ENCODE data around the gene SLC26A4. TPM values are rescaled to one million over a fixed set of nuclear protein-coding genes. Genes with fewer than 3 reads are reported as not detected.

The SLC26A4 gene
- total and polyA plus RNA-seq, 5 donors, result 0.23 to 0.84 (median 0.37) TPM

DNA sequence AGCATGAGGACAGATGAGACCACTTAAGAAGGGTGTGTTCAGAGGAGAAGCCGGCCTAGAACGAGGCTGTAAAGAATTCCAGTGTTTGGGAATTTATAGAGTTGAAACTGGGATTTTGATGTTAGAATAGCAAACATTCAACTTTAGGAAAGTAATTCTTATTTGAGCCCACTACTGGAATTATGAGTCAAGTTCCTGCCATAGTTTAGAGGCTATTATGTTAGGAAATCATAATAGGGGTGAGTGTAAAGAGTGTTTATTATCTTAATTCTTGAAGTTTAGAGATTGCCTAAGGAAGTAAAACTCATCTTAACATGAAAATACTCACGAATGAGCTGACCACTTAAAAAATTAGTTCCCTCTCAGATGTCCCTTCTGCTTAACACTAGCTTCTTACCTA is 85.4 kb downstream of the SLC26A4 start:
- DNase-seq (no peak), ATAC-seq (no peak)
- H3K9me3 ChIP-seq (ENCODE audit: control insufficient read depth, low read length), result no peaks in the 10 kb centered on the region
- intact Hi-C loops (cut with DNase I), result loop anchor here in 3 of 4 donors (10.0 kb wide), 2 partner anchors 129 to 399 kb away; no protein-coding TSS in a partner anchor
- H3K27ac ChIP-seq (ENCODE audit: low read length), result no peak overlapping the region
- H3K27me3 ChIP-seq (ENCODE audit: control insufficient read depth, insufficient read depth), result no peaks in the 10 kb centered on the region
- WGBS, result 59% methylated on average over 3 of the region's 3 CpGs
- peaks cover 4% of the 10 kb centered on the region for H3K4me1 ChIP-seq (ENCODE audit: control insufficient read depth, insufficient read depth, low read length)
- H3K4me3 ChIP-seq (ENCODE audit: low read length), result no peak overlapping the region

DNA sequence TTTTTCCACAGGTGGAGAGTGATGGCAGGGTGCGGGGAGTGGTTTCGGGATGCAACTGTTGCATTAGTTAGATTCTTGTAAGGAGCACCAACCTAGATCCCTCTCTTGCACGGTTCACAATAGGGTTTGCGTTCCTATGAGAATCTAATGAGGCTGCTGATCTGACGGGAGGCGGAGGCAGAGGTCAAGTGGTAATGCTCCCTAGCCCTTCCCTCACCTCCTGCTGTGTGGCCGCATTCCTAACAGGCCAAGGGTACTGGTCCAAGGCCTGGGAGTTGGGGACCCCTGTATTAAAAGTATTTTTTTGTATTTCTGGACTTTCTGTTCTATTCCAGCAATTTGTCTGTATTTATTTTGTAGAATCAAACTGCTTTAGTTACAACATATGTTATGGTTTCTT is 90.5 kb downstream of the SLC26A4 start:
- DNase-seq, result no peak
- WGBS, result 92% methylated on average over 7 of the region's 7 CpGs
- Histone ChIP-seq H3K9me3 (ENCODE audit: control insufficient read depth, low read length) (no peaks in the 10 kb centered on the region), H3K4me3 (ENCODE audit: low read length) (no peak overlapping the region), H3K27ac (ENCODE audit: low read length) (no peak overlapping the region), H3K27me3 (ENCODE audit: control insufficient read depth, insufficient read depth) (no peaks in the 10 kb centered on the region), H3K4me1 (ENCODE audit: control insufficient read depth, insufficient read depth, low read length) (no peaks in the 10 kb centered on the region)
- ATAC-seq, result no peak
- intact Hi-C loops (cut with DNase I), result no loop called here

DNA sequence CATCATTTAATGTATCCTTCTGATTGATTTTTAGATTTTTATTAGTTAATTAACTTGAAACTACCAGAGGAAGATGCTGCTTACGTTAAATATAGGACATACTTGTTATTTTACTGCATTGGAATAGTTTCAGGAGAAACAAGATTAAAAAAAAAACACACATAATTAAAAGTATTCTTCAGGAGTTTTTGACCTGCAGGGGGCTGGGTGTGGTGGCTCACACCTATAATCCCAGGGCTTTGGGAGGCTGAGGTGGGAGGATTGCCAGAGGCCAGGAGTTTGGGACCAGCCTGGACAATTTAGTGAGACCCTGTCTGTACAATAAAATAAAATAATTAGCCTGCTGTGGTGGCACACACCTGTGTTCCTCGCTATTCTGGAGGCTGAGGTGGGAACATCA is 94.0 kb downstream of the SLC26A4 start:
- ATAC-seq, result no peak
- 97% methylated on average over 2 of the region's 2 CpGs for WGBS
- Histone ChIP-seq H3K4me1 (ENCODE audit: control insufficient read depth, insufficient read depth, low read length) (no peaks in the 10 kb centered on the region), H3K27ac (ENCODE audit: low read length) (no peak overlapping the region), H3K27me3 (ENCODE audit: control insufficient read depth, insufficient read depth) (no peaks in the 10 kb centered on the region), H3K4me3 (ENCODE audit: low read length) (no peak overlapping the region), H3K9me3 (ENCODE audit: control insufficient read depth, low read length) (no peaks in the 10 kb centered on the region)
- intact Hi-C loops (cut with DNase I), result no loop called here
- DNase-seq, result no peak

DNA sequence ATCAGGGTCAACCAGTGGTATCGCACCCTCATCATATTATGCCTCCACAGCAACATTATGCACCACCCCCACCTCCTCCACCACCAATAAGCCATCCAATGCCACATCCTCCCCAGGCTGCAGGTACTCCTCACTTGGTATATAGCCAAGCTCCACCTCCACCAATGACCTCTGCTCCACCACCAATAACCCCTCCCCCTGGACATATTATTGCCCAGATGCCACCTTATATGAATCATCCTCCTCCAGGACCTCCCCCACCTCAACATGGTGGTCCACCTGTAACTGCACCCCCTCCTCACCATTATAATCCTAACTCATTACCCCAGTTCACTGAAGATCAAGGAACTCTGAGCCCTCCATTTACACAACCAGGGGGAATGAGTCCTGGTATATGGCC is 98.0 kb downstream of the SLC26A4 start:
- H3K4me1 ChIP-seq (ENCODE audit: control insufficient read depth, insufficient read depth, low read length), result no peaks in the 10 kb centered on the region
- H3K4me3 ChIP-seq (ENCODE audit: low read length), result no peak overlapping the region
- 100% methylated on average over 1 of the region's 1 CpG for WGBS
- ATAC-seq (no peak), DNase-seq (no peak)
- intact Hi-C loops (cut with DNase I), result no loop called here
- H3K27ac ChIP-seq (ENCODE audit: low read length), result no peak overlapping the region
- H3K27me3 ChIP-seq (ENCODE audit: control insufficient read depth, insufficient read depth), result no peaks in the 10 kb centered on the region
- H3K9me3 ChIP-seq (ENCODE audit: control insufficient read depth, low read length), result no peaks in the 10 kb centered on the region

DNA sequence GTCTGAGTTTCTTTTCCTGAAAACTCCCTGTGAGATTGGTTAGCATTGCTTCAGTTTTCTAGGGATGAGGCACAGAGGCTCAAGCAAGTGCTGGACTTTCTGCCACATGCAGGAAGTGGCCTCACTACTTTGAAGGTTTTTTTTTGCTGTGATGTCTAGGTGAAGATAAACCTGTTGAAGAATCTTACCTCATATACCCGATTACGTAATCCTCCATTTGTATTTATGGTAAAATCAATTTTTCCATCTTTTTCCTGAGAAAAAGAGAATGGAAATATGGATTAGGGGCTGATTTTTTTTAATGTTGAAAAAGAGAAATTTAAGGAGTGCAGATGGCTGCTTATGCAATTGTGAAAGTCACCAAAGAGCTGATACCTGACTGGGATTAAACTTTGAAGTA is 106.8 kb downstream of the SLC26A4 start:
- H3K4me1 ChIP-seq (ENCODE audit: control insufficient read depth, insufficient read depth, low read length), result no peaks in the 10 kb centered on the region
- intact Hi-C loops (cut with DNase I), result no loop called here
- H3K4me3 ChIP-seq (ENCODE audit: low read length), result no peak overlapping the region
- ATAC-seq (no peak), DNase-seq (no peak)
- H3K27ac ChIP-seq (ENCODE audit: low read length), result no peak overlapping the region
- WGBS, result 96% methylated on average over 2 of the region's 2 CpGs
- H3K9me3 ChIP-seq (ENCODE audit: control insufficient read depth, low read length), result no peaks in the 10 kb centered on the region
- H3K27me3 ChIP-seq (ENCODE audit: control insufficient read depth, insufficient read depth), result no peaks in the 10 kb centered on the region

Other genes starting within 250 kb of the SLC26A4 start
- 10 to 100 TPM; 15.8 to 50.0 (median 45.1) TPM for gene GPR22, start 190.8 kb upstream of the SLC26A4 start, total RNA-seq
- gene GPR22, start 190.8 kb upstream of the SLC26A4 start, polyA plus RNA-seq, result 16.5 TPM
- 10 to 100 TPM; 40.6 to 59.2 (median 46.7) TPM for gene COG5, start 96.9 kb upstream of the SLC26A4 start, total RNA-seq
- gene COG5, start 96.9 kb upstream of the SLC26A4 start, polyA plus RNA-seq, result 18.5 TPM
- 1 to 10 TPM; 6.8 to 8.4 (median 7.9) TPM for gene DUS4L, start 96.9 kb upstream of the SLC26A4 start, total RNA-seq
- 6.1 TPM for gene DUS4L, start 96.9 kb upstream of the SLC26A4 start, polyA plus RNA-seq
- gene BCAP29, start 80.6 kb upstream of the SLC26A4 start, total RNA-seq, result 100 to 1,000 TPM in 2 of 4 donors, 10 to 100 TPM in 2; 91.8 to 107 (median 103) TPM
- 53.8 TPM for gene BCAP29, start 80.6 kb upstream of the SLC26A4 start, polyA plus RNA-seq
- gene CBLL1, start 83.3 kb downstream of the SLC26A4 start, total RNA-seq, result 10 to 100 TPM; 15.8 to 21.2 (median 19.2) TPM
- 6.3 TPM for gene CBLL1, start 83.3 kb downstream of the SLC26A4 start, polyA plus RNA-seq
- gene SLC26A3, start 142.4 kb downstream of the SLC26A4 start, total RNA-seq, result not detected
- gene SLC26A3, start 142.4 kb downstream of the SLC26A4 start, polyA plus RNA-seq, result 0.07 TPM
- 100 to 1,000 TPM; 151 to 162 (median 158) TPM for gene DLD, start 230.4 kb downstream of the SLC26A4 start, total RNA-seq
- gene DLD, start 230.4 kb downstream of the SLC26A4 start, polyA plus RNA-seq, result 112 TPM